Regular cardiac myocyte (primary cell): ENCODE measurements around the gene CRYBA1. TPM values are rescaled to one million over a fixed set of nuclear protein-coding genes. Genes with fewer than 3 reads are reported as not detected.

Source experiments
- total RNA-seq: library from RNA; depleted of rRNA; stranded (reverse); fragments of >200 nt; gene quantifications from 2 replicates; pipeline ENCODE4 v1.2.3, GENCODE V29; 2014

The CRYBA1 gene
- 0.19 TPM in 1 of 2 replicates, not detected in the other for total RNA-seq

GRCh38 chr17:29246628-29247027 lies at the start of gene CRYBA1:
CRYBA1 (plus strand) TSS chr17:29246859; CDS start chr17:29246864, 5 bp downstream.

GRCh38 chr17:29293890-29294579 lies 47.4 kb downstream of the CRYBA1 start, which contains the start of gene NUFIP2:
NUFIP2 (minus strand) TSS chr17:29294148; CDS start chr17:29294059, 89 bp downstream.

Other genes with a start within 250 kb of the CRYBA1 start
- gene SEZ6, start 240.8 kb upstream of the CRYBA1 start, total RNA-seq = not detected in 2 replicates
- gene PIPOX, start 203.7 kb upstream of the CRYBA1 start, total RNA-seq = 0.96 and 5.1 TPM in 2 replicates
- 39.1 and 58.6 TPM in 2 replicates for gene MYO18A, start 66.5 kb upstream of the CRYBA1 start, total RNA-seq
- gene NUFIP2, start 47.3 kb downstream of the CRYBA1 start, total RNA-seq = 36.2 and 40.3 TPM in 2 replicates
- gene TAOK1, start 143.5 kb downstream of the CRYBA1 start, total RNA-seq = 47.0 and 53.3 TPM in 2 replicates